Measurements from ENCODE around the gene HTR3E.

DNA sequence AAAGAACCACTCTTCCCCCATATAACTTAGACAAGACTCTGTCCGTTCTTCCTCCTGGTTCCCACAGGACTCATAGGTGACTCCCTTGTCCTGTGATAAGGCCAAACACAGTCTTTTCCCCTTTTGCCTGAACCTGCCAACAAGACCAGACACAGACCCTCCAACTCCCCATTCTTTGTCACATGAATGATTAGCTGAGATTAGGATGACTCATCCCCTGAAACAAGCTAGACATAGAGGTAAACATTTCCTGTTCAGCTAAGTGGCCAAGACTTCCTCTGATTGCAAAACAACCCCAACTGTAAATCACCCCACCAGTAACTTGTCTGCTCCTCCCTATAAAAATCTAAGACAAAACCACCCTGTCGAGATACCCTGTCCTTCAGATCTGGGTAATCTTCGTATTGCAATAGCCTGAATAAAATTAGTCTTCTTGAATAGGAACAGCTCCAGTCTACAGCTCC, 11.4 kb upstream of the HTR3E start:
- TF ChIP-seq, protein P1, sequence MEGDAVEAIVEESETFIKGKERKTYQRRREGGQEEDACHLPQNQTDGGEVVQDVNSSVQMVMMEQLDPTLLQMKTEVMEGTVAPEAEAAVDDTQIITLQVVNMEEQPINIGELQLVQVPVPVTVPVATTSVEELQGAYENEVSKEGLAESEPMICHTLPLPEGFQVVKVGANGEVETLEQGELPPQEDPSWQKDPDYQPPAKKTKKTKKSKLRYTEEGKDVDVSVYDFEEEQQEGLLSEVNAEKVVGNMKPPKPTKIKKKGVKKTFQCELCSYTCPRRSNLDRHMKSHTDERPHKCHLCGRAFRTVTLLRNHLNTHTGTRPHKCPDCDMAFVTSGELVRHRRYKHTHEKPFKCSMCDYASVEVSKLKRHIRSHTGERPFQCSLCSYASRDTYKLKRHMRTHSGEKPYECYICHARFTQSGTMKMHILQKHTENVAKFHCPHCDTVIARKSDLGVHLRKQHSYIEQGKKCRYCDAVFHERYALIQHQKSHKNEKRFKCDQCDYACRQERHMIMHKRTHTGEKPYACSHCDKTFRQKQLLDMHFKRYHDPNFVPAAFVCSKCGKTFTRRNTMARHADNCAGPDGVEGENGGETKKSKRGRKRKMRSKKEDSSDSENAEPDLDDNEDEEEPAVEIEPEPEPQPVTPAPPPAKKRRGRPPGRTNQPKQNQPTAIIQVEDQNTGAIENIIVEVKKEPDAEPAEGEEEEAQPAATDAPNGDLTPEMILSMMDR (IDR thresholded peaks at IDR 0.05) = no peak
- TF ChIP-seq POLR2A (IDR thresholded peaks at IDR 0.05) = no peak

All from adrenal gland (tissue), 5 donors.